Stomach (tissue), 9 donors: ENCODE measurements around the gene FAM229B. TPM values are rescaled to one million over a fixed set of nuclear protein-coding genes. Genes with fewer than 3 reads are reported as not detected.

Source experiments
- DNase-seq, 2 donors: peaks; one replicate each; pipeline versions ENCODE4 v3.0.0 to v3.0.0-alpha.2; 2013 to 2019
- H3K27ac ChIP-seq, 5 donors: fragments of 200-600 bp in 4 of 5; sonication (generic) in 4 of 5; one replicate each; pipeline ENCODE4 v1.5.1; 2013 to 2019; ENCODE audit warnings: mild to moderate bottlenecking in 1 of 5, moderate library complexity in 1 of 5
- H3K27me3 ChIP-seq, 3 donors: fragments of 200-600 bp; sonication (generic); one replicate each; pipeline ENCODE4 v1.5.1; 2017 to 2019; ENCODE audit warnings: mixed run types in 1 of 3
- H3K36me3 ChIP-seq, 4 donors: fragments of 200-600 bp; sonication (generic); 1 replicate in 3 of 4; 2 replicates in 1 of 4; pipeline ENCODE4 v1.5.1; 2016 to 2019
- H3K4me1 ChIP-seq, 4 donors: fragments of 200-600 bp; sonication (generic); one replicate each; pipeline ENCODE4 v1.5.1; 2016 to 2019
- H3K4me3 ChIP-seq, 4 donors: fragments of 200-600 bp; sonication (generic) in 3 of 4; one replicate each; pipeline ENCODE4 v1.5.1; 2016 to 2019; ENCODE audit warnings: mild to moderate bottlenecking in 1 of 4
- H3K9me3 ChIP-seq, 4 donors: fragments of 200-600 bp; sonication (generic); one replicate each; pipeline ENCODE4 v1.5.1; 2016 to 2019
- CTCF ChIP-seq, 7 experiments: fragments of 450-650 bp in 4 of 7; fragments of 200-600 bp in 3 of 7; sonication (generic) in 3 of 7; IDR thresholded peaks; one replicate each; pipeline ENCODE4 v1.5.1; 2016 to 2019; ENCODE audit warnings: antibody characterized with exemption in 7 of 7, control low read depth in 2 of 7, mild to moderate bottlenecking in 1 of 7
- EP300 ChIP-seq: sonication (generic); formaldehyde crosslinking; IDR thresholded peaks from one replicate; pipeline ENCODE4 v1.6.1; 2017; ENCODE audit warnings: antibody characterized with exemption
- POLR2A ChIP-seq, 4 donors: fragments of 450-650 bp; IDR thresholded peaks; one replicate each; pipeline ENCODE4 v1.6.1; 2016; ENCODE audit warnings: antibody characterized with exemption in 4 of 4, control low read depth in 2 of 4, mild to moderate bottlenecking in 1 of 4, moderate library complexity in 1 of 4
- POLR2AphosphoS5 ChIP-seq, 3 donors: sonication (generic); formaldehyde crosslinking; IDR thresholded peaks; one replicate each; pipeline ENCODE4 v1.6.1; 2016; ENCODE audit warnings: antibody characterized with exemption in 3 of 3
- WGBS, 5 donors: extraction: QIAGEN DNeasy Blood & Tissue Kit in 3 of 5; methylation state at CpG; one replicate each; pipeline versions ENCODE4 v1.1.5 to v1.1.7; 2013 to 2018; 5-methylcytosine and 5-hydroxymethylcytosine counted together
- intact Hi-C: fragments of 100-400 bp; cut with DNase I; formaldehyde crosslinking; loops from one replicate; pipeline ENCODE4 v1.15.1; 2023; ENCODE audit warnings: low total_unique reads
- polyA plus RNA-seq, 3 donors: library from polyadenylated mRNA; stranded (reverse); fragments of 200-250 nt; gene quantifications; one replicate each; pipeline ENCODE4 v1.2.3, GENCODE V29; 2013
- total RNA-seq, 5 donors: library from RNA; depleted of rRNA; stranded (reverse); fragments of >200 nt; gene quantifications; one replicate each; pipeline versions ENCODE4 v1.1.0 to v1.2.3, GENCODE V29; 2014 to 2016
- donor health status: healthy with polysubstance abuse.
- donor health status: Bipolar disorder and iron deficiency.
- donor health status: healthy.

The FAM229B gene
- total and polyA plus RNA-seq, 8 donors: 8.1 to 32.4 (median 14.7) TPM; not detected in 1

DNA sequence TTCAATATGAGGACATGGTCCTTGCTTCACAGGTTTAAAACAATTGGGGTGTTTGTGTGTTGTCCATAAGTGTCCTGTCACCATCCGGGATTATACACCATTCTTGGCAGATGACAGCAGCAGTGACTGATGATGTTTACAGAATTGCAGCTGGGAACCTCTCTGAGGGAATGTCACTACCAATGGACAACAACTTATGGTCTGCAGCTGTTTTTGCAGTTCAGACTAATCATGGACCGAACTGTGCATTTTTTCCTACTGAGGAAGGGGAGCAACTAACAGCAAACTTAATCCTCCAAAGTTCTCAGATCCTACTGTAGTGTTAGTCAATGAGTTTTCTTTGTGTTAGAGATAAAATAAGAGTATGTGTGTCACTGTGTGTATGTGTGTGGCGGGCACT lies 26.0 kb downstream of the FAM229B start:
- H3K4me3 ChIP-seq: no peak overlapping the region
- intact Hi-C loops: no loop called here
- H3K36me3 ChIP-seq: peaks cover 0 to 62% (median 37%) of the 10 kb centered on the region in 4 donors
- no peak overlapping the region for H3K27ac ChIP-seq
- H3K9me3 ChIP-seq: no peaks in the 10 kb centered on the region
- H3K27me3 ChIP-seq: no peaks in the 10 kb centered on the region
- peaks cover 0 to 17% (median 0%) of the 10 kb centered on the region in 4 donors for H3K4me1 ChIP-seq
- DNase-seq: peak in 1 of 2 donors; percentile 50
- TF ChIP-seq CTCF (IDR thresholded peaks at IDR 0.05): no peak
- TF ChIP-seq POLR2AphosphoS5 (IDR thresholded peaks at IDR 0.05): no peak
- no peak for TF ChIP-seq POLR2A (IDR thresholded peaks at IDR 0.05)
- no peak for TF ChIP-seq EP300
- WGBS, 5 donors: 53 to 64% (median 58%) methylated on average over 3 of the region's 3 CpGs

- no peak overlapping the region for H3K4me3 ChIP-seq
- DNase-seq: no peak
- H3K27me3 ChIP-seq: no peaks in the 10 kb centered on the region
- TF ChIP-seq CTCF (IDR thresholded peaks at IDR 0.05) (no peak), EP300 (no peak), POLR2A (IDR thresholded peaks at IDR 0.05) (no peak), POLR2AphosphoS5 (IDR thresholded peaks at IDR 0.05) (no peak)
- H3K36me3 ChIP-seq: peaks cover 0 to 65% (median 39%) of the 10 kb centered on the region in 4 donors
- no peak overlapping the region for H3K27ac ChIP-seq
- H3K9me3 ChIP-seq: no peaks in the 10 kb centered on the region
- intact Hi-C loops: no loop called here
- H3K4me1 ChIP-seq: peaks cover 0 to 17% (median 0%) of the 10 kb centered on the region in 4 donors
Observed at GRCh38 chr6:112113918-112114317, 26.5 kb downstream of the FAM229B start.

- Histone ChIP-seq H3K36me3 (peaks cover 0 to 73% (median 46%) of the 10 kb centered on the region in 4 donors), H3K9me3 (no peaks in the 10 kb centered on the region), H3K27me3 (no peaks in the 10 kb centered on the region), H3K4me1 (peaks cover 0 to 11% (median 0%) of the 10 kb centered on the region in 4 donors), H3K4me3 (no peak overlapping the region), H3K27ac (no peak overlapping the region)
- 82 to 90% (median 87%) methylated on average over 3 of the region's 3 CpGs for WGBS, 5 donors
- TF ChIP-seq EP300 (no peak), POLR2AphosphoS5 (IDR thresholded peaks at IDR 0.05) (no peak), CTCF (IDR thresholded peaks at IDR 0.05) (no peak), POLR2A (IDR thresholded peaks at IDR 0.05) (no peak)
- no peak for DNase-seq
- intact Hi-C loops: no loop called here
Observed at GRCh38 chr6:112114577-112115223, 27.3 kb downstream of the FAM229B start.

GRCh38 chr6:112116221-112116620 lies 28.8 kb downstream of the FAM229B start:
- no peak for DNase-seq
- no peak overlapping the region for H3K27ac ChIP-seq
- H3K27me3 ChIP-seq: no peaks in the 10 kb centered on the region
- no peak for TF ChIP-seq POLR2A (IDR thresholded peaks at IDR 0.05)
- no peak for TF ChIP-seq EP300
- peak in 1 of 7 experiments; percentile 13 for TF ChIP-seq CTCF (IDR thresholded peaks at IDR 0.05)
- no peak for TF ChIP-seq POLR2AphosphoS5 (IDR thresholded peaks at IDR 0.05)
- H3K4me3 ChIP-seq: no peak overlapping the region
- intact Hi-C loops: no loop called here
- WGBS, 5 donors: 60 to 84% (median 63%) methylated on average over 1 of the region's 1 CpG
- H3K4me1 ChIP-seq: peaks cover 0 to 4% (median 0%) of the 10 kb centered on the region in 4 donors
- no peaks in the 10 kb centered on the region for H3K9me3 ChIP-seq
- H3K36me3 ChIP-seq: peaks cover 0 to 88% (median 58%) of the 10 kb centered on the region in 4 donors
